IPS-NIHi7 (cell line): Measurements from ENCODE around the gene CLEC4F.
A peak's percentile ranks its signal among the peaks of the same experiment; 100 is the strongest.

Experiments
- DNase-seq: peaks from one replicate; pipeline ENCODE4 v3.0.0; 2012; ENCODE audit warnings: mixed read lengths; ENCODE audit errors: extremely low spot score

Gene CLEC4F

DNA sequence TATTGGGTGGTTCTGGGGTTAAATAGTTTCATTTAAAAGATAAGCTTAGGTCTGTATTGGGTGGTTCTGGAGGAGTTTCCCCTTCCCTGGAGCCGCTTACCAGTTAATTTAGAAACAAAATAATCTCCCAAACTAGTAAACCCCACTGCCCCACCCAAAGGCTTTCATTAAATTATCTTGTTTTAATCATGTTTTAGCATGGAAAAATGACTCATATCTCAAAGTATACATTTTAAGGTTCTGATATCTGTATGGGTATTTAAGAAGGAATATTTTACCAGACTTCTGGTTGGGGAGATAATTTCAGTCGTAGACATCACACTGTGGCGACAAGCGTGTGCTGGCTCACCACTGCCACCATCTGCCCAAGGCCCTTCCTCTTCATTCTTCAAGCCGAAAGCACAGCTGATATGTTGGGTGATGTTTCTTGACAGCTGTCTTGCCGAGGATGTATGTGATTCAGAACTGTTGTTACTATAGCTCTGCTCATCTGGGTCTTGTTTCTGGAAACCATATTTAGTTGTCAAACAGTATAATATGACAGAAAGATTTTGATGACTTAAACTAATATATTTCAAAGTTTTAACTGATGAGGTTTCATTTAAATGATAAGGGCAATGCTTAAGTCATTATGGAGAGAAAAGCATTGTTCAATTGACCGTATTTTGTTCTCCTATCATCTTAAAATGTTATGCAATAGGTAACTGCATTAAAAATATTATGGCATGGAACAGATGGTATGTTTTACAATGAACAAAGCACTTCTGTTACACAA lies 35.1 kb downstream of the CLEC4F start:
- peak; percentile 63 for DNase-seq

- no peak for DNase-seq
Measured at GRCh38 chr2:70784320-70784719, 36.1 kb downstream of the CLEC4F start.

- no peak for DNase-seq
Measured at GRCh38 chr2:70779911-70780545, 40.4 kb downstream of the CLEC4F start.

DNA sequence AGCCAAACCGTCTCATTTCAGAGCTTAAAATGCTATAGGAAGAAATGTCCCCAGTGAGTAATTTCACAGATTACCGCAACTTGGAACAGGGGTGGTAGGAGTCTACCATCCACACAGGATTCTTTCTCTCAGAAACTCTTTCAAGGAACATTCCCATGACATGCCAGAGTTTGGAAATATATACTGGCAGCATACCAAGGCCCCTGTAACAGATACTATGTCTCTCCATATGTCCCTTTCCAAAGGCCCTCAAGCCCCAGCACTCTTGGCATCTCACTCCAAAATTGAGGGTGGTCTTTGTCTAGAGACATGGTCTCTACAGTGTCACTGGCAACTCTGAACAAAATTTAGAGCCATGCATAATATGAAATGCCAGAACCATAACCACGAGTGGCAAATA lies 40.9 kb downstream of the CLEC4F start:
- DNase-seq = no peak

- DNase-seq = no peak
Measured at GRCh38 chr2:70778676-70779075, 41.7 kb downstream of the CLEC4F start.

GRCh38 chr2:70777450-70777849 lies 42.9 kb downstream of the CLEC4F start:
- DNase-seq = no peak

DNA sequence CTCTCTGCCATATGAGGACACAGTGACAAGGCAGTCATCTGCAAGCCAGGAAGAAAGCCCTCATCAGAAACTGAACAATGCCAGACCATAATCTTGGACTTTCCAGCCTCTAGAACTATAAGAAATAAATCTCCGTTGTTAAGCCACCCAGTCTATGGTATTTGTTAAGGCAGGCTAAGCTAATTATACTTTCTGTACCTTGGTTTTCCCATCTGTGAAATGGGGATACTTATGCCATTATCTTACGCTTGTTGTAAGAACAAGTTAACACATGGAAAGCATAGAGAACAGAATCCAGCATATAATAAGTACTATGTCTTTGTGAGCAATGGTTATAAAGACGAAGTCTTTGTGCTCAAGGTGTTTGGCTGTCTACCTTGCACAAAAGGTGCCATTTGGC lies 44.1 kb downstream of the CLEC4F start:
- DNase-seq = no peak

GRCh38 chr2:70775141-70775540 lies 45.3 kb downstream of the CLEC4F start:
- no peak for DNase-seq

DNA sequence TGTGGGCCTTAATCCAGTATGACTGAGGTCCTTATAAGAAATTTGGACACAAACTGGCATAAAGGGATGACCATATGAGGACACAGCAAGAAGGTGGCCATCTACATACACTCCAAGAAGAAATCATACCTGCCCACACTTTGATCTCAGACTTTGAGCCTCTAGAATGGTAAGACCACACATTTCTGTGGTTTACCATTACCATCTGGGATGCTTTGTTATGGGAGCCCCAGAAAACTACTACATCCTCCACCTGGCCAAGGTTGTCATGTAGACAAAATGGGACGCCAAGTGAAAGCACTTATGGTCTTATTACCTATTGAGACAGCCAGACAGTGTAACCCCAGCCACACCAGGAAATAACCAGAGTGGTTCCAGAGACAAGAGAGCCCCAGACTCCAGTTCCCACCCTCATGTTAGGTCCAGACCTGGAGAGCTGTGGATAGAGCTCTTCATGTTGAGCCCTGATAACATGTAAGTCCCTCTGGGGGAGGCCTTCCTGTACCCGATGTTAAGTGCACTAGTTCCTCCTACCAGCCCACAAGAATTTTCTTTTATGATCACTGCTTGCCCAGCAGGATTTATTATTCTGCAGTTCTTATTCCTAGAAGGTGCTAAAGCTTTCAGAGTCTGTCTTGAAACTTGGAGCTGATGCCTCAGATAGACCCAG lies 47.8 kb downstream of the CLEC4F start:
- no peak for DNase-seq

DNA sequence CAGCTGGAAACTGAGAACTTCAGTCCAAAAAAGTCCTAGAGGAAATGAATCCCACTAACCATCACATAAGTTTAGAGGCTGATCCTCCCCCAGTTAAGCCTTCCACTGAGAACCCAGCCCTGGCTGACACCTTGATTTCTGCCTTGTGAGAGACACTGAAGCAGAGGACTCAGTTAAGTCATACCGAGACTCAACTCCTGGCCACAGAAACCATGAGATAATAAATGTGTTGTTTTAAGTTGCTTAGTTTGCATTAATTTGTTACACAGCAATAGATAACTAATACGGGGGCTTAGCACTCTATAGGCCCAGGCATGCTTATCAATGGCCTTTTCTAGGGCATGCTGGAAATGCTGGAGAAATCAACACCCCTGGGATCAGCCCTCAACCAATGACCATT lies 49.0 kb downstream of the CLEC4F start:
- DNase-seq = no peak

GRCh38 chr2:70769450-70769849 lies 50.9 kb downstream of the CLEC4F start:
- DNase-seq = no peak

DNA sequence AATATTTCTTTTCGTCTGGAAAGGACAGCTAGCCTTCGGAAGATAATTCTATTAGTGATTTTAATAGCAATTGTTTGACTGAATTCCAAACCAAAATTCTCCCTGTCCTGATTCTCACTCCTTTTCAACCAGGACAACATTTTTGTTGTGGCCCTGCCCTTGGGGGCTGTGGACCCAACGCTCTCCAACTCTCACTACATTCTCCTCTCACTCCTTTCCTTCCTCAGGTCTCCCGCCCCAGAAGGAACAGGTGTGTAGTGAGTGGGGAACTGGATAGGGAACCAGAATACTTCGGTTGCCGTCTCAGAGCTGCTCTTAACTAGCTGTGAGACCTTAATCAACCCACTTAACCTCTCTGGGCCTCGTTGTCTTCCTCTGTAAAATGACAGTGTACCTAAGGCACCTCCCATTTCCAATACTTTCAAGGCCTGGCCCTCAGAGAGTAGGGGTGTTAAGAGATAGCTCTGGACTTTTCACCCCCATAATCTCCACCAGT lies 51.8 kb downstream of the CLEC4F start:
- no peak for DNase-seq

GRCh38 chr2:70767699-70768589 lies 52.5 kb downstream of the CLEC4F start, which contains the start of gene ADD2:
Gene ADD2 (minus strand): TSS chr2:70768200. CDS start chr2:70706408, 61,792 bp downstream.
- DNase-seq = peak; percentile 86

- peak; percentile 78 for DNase-seq
Measured at GRCh38 chr2:70767079-70767698, 53.2 kb downstream of the CLEC4F start.

- no peak for DNase-seq
Measured at GRCh38 chr2:70766357-70767078, 53.9 kb downstream of the CLEC4F start.

DNA sequence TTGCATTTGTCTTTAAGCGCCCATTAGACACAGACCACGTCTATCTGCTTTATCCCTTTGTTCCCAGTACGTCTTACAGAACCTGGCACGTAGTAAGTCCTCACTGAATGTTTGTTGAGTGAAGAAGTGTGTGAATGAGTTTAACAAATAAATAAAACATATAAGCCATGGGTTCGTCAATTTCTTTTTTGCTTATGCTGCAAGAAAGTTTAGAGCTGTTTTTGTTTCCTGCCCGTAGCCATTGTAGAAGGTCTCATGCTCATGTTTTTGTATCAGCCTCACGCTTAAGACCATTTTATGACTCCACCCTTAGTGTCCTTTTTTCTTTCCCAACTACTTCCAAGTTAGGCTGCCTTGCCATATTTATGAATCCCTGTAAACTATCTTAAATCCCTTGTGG lies 54.9 kb downstream of the CLEC4F start:
- DNase-seq = no peak

DNA sequence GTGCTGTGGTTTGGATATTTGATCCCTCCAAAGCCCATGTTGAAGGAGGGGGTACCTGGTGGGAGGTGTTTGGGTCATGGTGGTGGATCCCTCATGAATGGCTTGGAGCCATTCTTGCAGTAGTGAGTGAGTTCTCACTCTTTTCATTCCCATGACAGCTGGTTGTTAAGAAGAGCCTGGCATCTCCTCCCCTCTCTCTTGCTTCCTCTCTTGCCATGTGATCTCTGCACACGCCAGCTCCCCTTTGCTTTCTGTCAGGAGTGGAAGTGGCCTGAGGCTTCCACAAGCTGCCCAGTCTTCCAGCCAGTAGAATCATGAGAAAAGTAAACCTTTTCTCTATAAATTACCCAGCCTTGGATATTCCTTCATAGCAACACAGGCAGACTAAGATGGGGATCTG lies 61.0 kb downstream of the CLEC4F start:
- DNase-seq = no peak
